ENCODE results near the gene ZNF385D.
A peak's percentile ranks its signal among the peaks of the same experiment; 100 is the strongest.

Gene ZNF385D

DNA sequence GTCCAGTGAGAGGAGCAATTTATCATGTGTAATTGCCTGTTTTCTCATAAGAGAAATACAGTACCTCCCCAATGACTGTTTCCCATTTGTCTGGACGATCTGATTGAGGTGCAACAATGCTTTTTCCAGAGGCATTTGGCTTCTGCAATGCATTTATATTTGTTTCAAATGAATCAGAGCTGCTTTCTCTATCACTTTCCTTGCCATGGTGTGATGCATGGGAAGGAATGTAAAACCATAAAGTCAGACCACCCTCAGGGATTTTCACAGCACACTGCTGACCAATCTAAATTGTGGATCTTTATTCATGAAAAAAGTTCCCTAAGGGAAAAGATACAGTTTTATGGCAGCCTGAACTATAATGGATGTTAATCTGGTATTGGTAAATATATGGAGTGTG lies 333.0 kb downstream of the ZNF385D start:
- ATAC-seq: no peak
- TF ChIP-seq ZNF70 (CRISPR knock-in tag; IDR thresholded peaks at IDR 0.05) (no peak), ISL1 (CRISPR knock-in tag; IDR thresholded peaks at IDR 0.05) (no peak), PPARA (CRISPR knock-in tag; IDR thresholded peaks at IDR 0.05; ENCODE audit: borderline replicate concordance) (no peak), OSR1 (CRISPR knock-in tag; IDR thresholded peaks at IDR 0.05) (no peak), ZC3H10 (CRISPR knock-in tag; IDR thresholded peaks at IDR 0.05) (no peak), ARNTL (CRISPR knock-in tag; IDR thresholded peaks at IDR 0.05; ENCODE audit: borderline replicate concordance, low read depth) (no peak), ZFP3 (CRISPR knock-in tag; IDR thresholded peaks at IDR 0.05) (no peak), ZNF8 (CRISPR knock-in tag; IDR thresholded peaks at IDR 0.05) (no peak), BACH2 (CRISPR knock-in tag; IDR thresholded peaks at IDR 0.05; ENCODE audit: borderline replicate concordance) (no peak), TCF4 (CRISPR knock-in tag; IDR thresholded peaks at IDR 0.05; ENCODE audit: borderline replicate concordance) (no peak), ZFP30 (CRISPR knock-in tag; IDR thresholded peaks at IDR 0.05) (no peak)
- TF ChIP-seq, protein P1, sequence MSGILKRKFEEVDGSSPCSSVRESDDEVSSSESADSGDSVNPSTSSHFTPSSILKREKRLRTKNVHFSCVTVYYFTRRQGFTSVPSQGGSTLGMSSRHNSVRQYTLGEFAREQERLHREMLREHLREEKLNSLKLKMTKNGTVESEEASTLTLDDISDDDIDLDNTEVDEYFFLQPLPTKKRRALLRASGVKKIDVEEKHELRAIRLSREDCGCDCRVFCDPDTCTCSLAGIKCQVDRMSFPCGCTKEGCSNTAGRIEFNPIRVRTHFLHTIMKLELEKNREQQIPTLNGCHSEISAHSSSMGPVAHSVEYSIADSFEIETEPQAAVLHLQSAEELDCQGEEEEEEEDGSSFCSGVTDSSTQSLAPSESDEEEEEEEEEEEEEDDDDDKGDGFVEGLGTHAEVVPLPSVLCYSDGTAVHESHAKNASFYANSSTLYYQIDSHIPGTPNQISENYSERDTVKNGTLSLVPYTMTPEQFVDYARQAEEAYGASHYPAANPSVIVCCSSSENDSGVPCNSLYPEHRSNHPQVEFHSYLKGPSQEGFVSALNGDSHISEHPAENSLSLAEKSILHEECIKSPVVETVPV (CRISPR knock-in tag; IDR thresholded peaks at IDR 0.05): no peak
- TF ChIP-seq, protein P2, sequence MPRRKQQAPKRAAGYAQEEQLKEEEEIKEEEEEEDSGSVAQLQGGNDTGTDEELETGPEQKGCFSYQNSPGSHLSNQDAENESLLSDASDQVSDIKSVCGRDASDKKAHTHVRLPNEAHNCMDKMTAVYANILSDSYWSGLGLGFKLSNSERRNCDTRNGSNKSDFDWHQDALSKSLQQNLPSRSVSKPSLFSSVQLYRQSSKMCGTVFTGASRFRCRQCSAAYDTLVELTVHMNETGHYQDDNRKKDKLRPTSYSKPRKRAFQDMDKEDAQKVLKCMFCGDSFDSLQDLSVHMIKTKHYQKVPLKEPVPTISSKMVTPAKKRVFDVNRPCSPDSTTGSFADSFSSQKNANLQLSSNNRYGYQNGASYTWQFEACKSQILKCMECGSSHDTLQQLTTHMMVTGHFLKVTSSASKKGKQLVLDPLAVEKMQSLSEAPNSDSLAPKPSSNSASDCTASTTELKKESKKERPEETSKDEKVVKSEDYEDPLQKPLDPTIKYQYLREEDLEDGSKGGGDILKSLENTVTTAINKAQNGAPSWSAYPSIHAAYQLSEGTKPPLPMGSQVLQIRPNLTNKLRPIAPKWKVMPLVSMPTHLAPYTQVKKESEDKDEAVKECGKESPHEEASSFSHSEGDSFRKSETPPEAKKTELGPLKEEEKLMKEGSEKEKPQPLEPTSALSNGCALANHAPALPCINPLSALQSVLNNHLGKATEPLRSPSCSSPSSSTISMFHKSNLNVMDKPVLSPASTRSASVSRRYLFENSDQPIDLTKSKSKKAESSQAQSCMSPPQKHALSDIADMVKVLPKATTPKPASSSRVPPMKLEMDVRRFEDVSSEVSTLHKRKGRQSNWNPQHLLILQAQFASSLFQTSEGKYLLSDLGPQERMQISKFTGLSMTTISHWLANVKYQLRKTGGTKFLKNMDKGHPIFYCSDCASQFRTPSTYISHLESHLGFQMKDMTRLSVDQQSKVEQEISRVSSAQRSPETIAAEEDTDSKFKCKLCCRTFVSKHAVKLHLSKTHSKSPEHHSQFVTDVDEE (CRISPR knock-in tag; IDR thresholded peaks at IDR 0.05): no peak
- TF ChIP-seq, protein P3, sequence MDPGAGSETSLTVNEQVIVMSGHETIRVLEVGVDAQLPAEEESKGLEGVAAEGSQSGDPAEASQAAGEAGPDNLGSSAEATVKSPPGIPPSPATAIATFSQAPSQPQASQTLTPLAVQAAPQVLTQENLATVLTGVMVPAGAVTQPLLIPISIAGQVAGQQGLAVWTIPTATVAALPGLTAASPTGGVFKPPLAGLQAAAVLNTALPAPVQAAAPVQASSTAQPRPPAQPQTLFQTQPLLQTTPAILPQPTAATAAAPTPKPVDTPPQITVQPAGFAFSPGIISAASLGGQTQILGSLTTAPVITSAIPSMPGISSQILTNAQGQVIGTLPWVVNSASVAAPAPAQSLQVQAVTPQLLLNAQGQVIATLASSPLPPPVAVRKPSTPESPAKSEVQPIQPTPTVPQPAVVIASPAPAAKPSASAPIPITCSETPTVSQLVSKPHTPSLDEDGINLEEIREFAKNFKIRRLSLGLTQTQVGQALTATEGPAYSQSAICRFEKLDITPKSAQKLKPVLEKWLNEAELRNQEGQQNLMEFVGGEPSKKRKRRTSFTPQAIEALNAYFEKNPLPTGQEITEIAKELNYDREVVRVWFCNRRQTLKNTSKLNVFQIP (CRISPR knock-in tag; IDR thresholded peaks at IDR 0.05; ENCODE audit: borderline replicate concordance, low read depth): no peak

DNA sequence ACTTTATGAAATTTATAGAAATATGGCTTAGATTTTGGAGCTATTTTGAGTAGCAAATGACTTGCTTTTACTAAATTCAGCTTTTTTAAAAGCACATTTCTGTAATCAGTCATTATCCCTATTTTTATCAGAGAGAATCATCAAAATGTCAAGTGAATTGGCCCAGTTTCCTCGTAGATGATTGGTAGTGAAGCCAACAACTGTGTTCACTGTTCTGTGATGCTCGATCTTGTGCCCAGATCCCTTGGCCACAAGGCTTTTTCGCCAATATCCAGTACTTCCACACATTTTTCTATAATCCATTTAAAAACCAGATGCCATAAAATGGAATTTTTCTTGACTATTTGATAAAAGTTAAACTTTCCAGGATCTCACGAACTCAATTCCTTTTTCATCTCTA lies 336.5 kb downstream of the ZNF385D start:
- no peak for ATAC-seq
- TF ChIP-seq TCF4 (CRISPR knock-in tag; IDR thresholded peaks at IDR 0.05; ENCODE audit: borderline replicate concordance): peak; percentile 75; the same call in 1 of the 2 replicates
- TF ChIP-seq TOX (CRISPR knock-in tag; IDR thresholded peaks at IDR 0.05; ENCODE audit: borderline replicate concordance): no peak
- TF ChIP-seq, protein P4, sequence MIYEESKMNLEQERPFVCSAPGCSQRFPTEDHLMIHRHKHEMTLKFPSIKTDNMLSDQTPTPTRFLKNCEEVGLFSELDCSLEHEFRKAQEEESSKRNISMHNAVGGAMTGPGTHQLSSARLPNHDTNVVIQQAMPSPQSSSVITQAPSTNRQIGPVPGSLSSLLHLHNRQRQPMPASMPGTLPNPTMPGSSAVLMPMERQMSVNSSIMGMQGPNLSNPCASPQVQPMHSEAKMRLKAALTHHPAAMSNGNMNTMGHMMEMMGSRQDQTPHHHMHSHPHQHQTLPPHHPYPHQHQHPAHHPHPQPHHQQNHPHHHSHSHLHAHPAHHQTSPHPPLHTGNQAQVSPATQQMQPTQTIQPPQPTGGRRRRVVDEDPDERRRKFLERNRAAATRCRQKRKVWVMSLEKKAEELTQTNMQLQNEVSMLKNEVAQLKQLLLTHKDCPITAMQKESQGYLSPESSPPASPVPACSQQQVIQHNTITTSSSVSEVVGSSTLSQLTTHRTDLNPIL (CRISPR knock-in tag; IDR thresholded peaks at IDR 0.05; ENCODE audit: low read depth): no peak
- TF ChIP-seq, protein P2 (CRISPR knock-in tag; IDR thresholded peaks at IDR 0.05): peak; percentile 60; the same call in 1 of the 2 replicates
- no peak for TF ChIP-seq ZNF8 (CRISPR knock-in tag; IDR thresholded peaks at IDR 0.05)
- TF ChIP-seq GLIS3 (CRISPR knock-in tag; IDR thresholded peaks at IDR 0.05): no peak
- TF ChIP-seq ZFP3 (CRISPR knock-in tag; IDR thresholded peaks at IDR 0.05): no peak
- TF ChIP-seq ESRRG (CRISPR knock-in tag; IDR thresholded peaks at IDR 0.05): no peak
- peak; percentile 51; the same call in 1 of the 2 replicates for TF ChIP-seq ISL1 (CRISPR knock-in tag; IDR thresholded peaks at IDR 0.05)

DNA sequence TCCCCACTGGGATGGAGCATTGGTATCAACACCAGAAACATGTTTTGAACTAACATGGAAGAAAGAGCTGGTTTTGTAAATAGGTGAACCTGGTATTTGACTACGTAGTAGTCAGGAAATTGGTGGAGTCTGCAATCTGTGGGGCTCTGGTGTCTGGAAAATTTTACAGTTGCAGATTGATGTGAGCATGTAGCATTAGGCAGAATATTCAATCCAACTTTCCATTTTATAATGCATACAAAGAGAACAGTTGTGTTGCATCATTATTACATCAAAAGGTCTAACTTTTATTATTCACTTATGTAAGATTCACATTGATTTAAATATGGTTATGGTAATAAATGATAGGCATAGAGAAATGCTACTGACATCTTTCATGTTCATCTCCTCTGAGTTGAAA lies 340.0 kb downstream of the ZNF385D start:
- ATAC-seq: no peak
- TF ChIP-seq ZNF565 (CRISPR knock-in tag; conservative IDR thresholded peaks at IDR 0.05; ENCODE audit: low read depth) (no peak), ESRRG (CRISPR knock-in tag; IDR thresholded peaks at IDR 0.05) (no peak), CSDC2 (CRISPR knock-in tag; IDR thresholded peaks at IDR 0.05) (no peak), ARNTL (CRISPR knock-in tag; IDR thresholded peaks at IDR 0.05; ENCODE audit: borderline replicate concordance, low read depth) (no peak), ISL1 (CRISPR knock-in tag; IDR thresholded peaks at IDR 0.05) (no peak), RARB (CRISPR knock-in tag; IDR thresholded peaks at IDR 0.05) (no peak)
- TF ChIP-seq, protein P5, sequence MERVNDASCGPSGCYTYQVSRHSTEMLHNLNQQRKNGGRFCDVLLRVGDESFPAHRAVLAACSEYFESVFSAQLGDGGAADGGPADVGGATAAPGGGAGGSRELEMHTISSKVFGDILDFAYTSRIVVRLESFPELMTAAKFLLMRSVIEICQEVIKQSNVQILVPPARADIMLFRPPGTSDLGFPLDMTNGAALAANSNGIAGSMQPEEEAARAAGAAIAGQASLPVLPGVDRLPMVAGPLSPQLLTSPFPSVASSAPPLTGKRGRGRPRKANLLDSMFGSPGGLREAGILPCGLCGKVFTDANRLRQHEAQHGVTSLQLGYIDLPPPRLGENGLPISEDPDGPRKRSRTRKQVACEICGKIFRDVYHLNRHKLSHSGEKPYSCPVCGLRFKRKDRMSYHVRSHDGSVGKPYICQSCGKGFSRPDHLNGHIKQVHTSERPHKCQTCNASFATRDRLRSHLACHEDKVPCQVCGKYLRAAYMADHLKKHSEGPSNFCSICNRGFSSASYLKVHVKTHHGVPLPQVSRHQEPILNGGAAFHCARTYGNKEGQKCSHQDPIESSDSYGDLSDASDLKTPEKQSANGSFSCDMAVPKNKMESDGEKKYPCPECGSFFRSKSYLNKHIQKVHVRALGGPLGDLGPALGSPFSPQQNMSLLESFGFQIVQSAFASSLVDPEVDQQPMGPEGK (CRISPR knock-in tag; IDR thresholded peaks at IDR 0.05; ENCODE audit: borderline replicate concordance): no peak

Data from SK-N-SH treated with all-trans-retinoic acid at 6 μM for 48 hours (cell line).